K562 (cell line): ENCODE data around the gene HIF1AN. TPM values are rescaled to one million over a fixed set of nuclear protein-coding genes. Genes with fewer than 3 reads are reported as not detected.

Source experiments
- ATAC-seq: fragments of 200-7000 bp; cut with Tn5 transposase; 3 replicates; pipeline ENCODE4 v1.9.1; 2020; ENCODE audit warnings: moderate library complexity
- BruUV-seq: library from RNA; stranded (reverse); fragments of 400-500 nt; replicated peaks from 2 replicates; lab custom pipeline; 2021; lab: Mats Ljungman, UMichigan
- CTCF ChIA-PET: fragments of 300-600 bp; formaldehyde crosslinking; extraction: SDS; loops from one replicate; lab custom pipeline; 2021; ENCODE audit warnings: low intra/inter-chr PET ratio; lab: Yijun Ruan, JAX
- POLR2A ChIA-PET: fragments of 300-600, 350-650 bp; sonication (Branson Sonifier 250); formaldehyde crosslinking; extraction: SDS; loops from one replicate; lab custom pipeline; 2021; ENCODE audit warnings: antibody characterized with exemption, inconsistent platforms; lab: Yijun Ruan, JAX
- DNase-seq, 4 experiments: peaks; one replicate each; pipeline versions ENCODE4 v3.0.0 to v3.0.0-alpha.2; 2011 to 2018; ENCODE audit warnings: low spot score in 3 of 4, mixed read lengths in 3 of 4; ENCODE audit errors: extremely low read depth in 1 of 4
- FAIRE-seq: peaks from 2 replicates; lab custom pipeline; 2011; peaks lifted over from hg19 to GRCh38; lab: Jason Lieb, UNC
- H2AFZ ChIP-seq: 2 replicates; pipeline ENCODE4 v1.6.0; 2011; ENCODE audit warnings: low read depth, low read length, control low read depth, inconsistent platforms
- H3K27ac ChIP-seq: fragments of 200-600 bp; 3 replicates; pipeline ENCODE4 v1.8.0; 2011; ENCODE audit warnings: low read depth, mild to moderate bottlenecking, control low read depth, inconsistent platforms, low read length, moderate library complexity, mixed read lengths; ENCODE audit errors: extremely low read depth
- H3K27me3 ChIP-seq, 2 experiments: fragments of 300-600 bp in 1 of 2; 2 replicates in 1 of 2; 3 replicates in 1 of 2; pipeline versions ENCODE4 v1.6.0 to v1.8.0; 2011; ENCODE audit warnings: inconsistent platforms in 2 of 2, low read length in 2 of 2, mild to moderate bottlenecking in 1 of 2, mixed read lengths in 1 of 2, moderate library complexity in 1 of 2; ENCODE audit not compliant: control insufficient read depth in 2 of 2, insufficient read depth in 2 of 2
- H3K36me3 ChIP-seq: fragments of 300-600 bp; 3 replicates; pipeline ENCODE4 v1.8.0; 2011; ENCODE audit warnings: mild to moderate bottlenecking, low read length, inconsistent platforms; ENCODE audit not compliant: control insufficient read depth, insufficient read depth
- H3K4me1 ChIP-seq, 2 experiments: fragments of 200-600 bp in 1 of 2; replicated peaks in 1 of 2; 2 replicates in 1 of 2; 3 replicates in 1 of 2; pipeline versions ENCODE4 v1.5.1 to v1.8.0; 2011; ENCODE audit warnings: inconsistent platforms in 2 of 2, low read length in 2 of 2, mild to moderate bottlenecking in 1 of 2, mixed read lengths in 1 of 2, moderate library complexity in 1 of 2; ENCODE audit not compliant: control insufficient read depth in 2 of 2, insufficient read depth in 2 of 2
- H3K4me2 ChIP-seq: 2 replicates; pipeline ENCODE4 v1.6.1; 2011; ENCODE audit warnings: low read length, control low read depth, inconsistent platforms, mixed read lengths; ENCODE audit not compliant: insufficient read depth
- H3K4me3 ChIP-seq: fragments of 200-600 bp; sonication (generic), shearing (Covaris generic); 2 replicates; pipeline ENCODE4 v1.5.1; 2016; ENCODE audit warnings: control low read depth, inconsistent platforms
- H3K79me2 ChIP-seq: fragments of 200-600 bp; 3 replicates; pipeline ENCODE4 v1.8.0; 2011; ENCODE audit warnings: low read length, inconsistent platforms; ENCODE audit not compliant: control insufficient read depth, insufficient read depth
- H3K9ac ChIP-seq, 2 experiments: 2 replicates each; pipeline versions ENCODE4 v1.6.0 to v1.6.1; 2011; ENCODE audit warnings: low read depth in 2 of 2, low read length in 2 of 2, control low read depth in 1 of 2, inconsistent platforms in 1 of 2, mild to moderate bottlenecking in 1 of 2, mixed read lengths in 1 of 2; ENCODE audit not compliant: insufficient read depth in 1 of 2
- H3K9me1 ChIP-seq: one replicate; pipeline ENCODE4 v1.6.0; 2011; ENCODE audit warnings: inconsistent platforms, mild to moderate bottlenecking, low read length, moderate library complexity; ENCODE audit not compliant: control insufficient read depth, insufficient read depth
- H3K9me3 ChIP-seq: replicated peaks from 2 replicates; pipeline ENCODE4 v1.5.1; 2011; ENCODE audit warnings: low read depth, low read length, inconsistent platforms; ENCODE audit not compliant: control insufficient read depth, insufficient read depth
- H4K20me1 ChIP-seq: replicated peaks from 2 replicates; pipeline ENCODE4 v1.6.1; 2011; ENCODE audit warnings: low read length, inconsistent platforms, mixed read lengths; ENCODE audit not compliant: control insufficient read depth, insufficient read depth
- CBFA2T3 ChIP-seq: fragments of 450-650 bp; IDR thresholded peaks from 2 replicates; pipeline ENCODE4 v1.6.1; 2017
- CTCF ChIP-seq, 3 experiments: IDR thresholded peaks in 2 of 3; conservative IDR thresholded peaks in 1 of 3; 2 replicates each; pipeline ENCODE4 v1.5.1; 2011 to 2012; ENCODE audit warnings: low read length in 3 of 3, mild to moderate bottlenecking in 3 of 3, control low read depth in 2 of 3, improper control_type of control experiment in 1 of 3, inconsistent platforms in 1 of 3, low read depth in 1 of 3, mixed read lengths in 1 of 3, moderate library complexity in 1 of 3; ENCODE audit not compliant: insufficient read depth in 2 of 3
- CTCFL ChIP-seq: IDR thresholded peaks from 2 replicates; pipeline ENCODE4 v1.6.1; 2011; ENCODE audit warnings: borderline replicate concordance, low read depth, mild to moderate bottlenecking, moderate library complexity, low read length; ENCODE audit not compliant: insufficient read depth, poor library complexity, severe bottlenecking
- ZNF316 ChIP-seq: fragments of 450-650 bp; IDR thresholded peaks from 2 replicates; pipeline ENCODE4 v1.6.1; 2016
- WGBS: fragments of 100-300 bp; shearing (Covaris generic); methylation state at CpG from one replicate; pipeline ENCODE4 v1.1.6; 2016; ENCODE audit warnings: low coverage, mixed read lengths; ENCODE audit not compliant: insufficient coverage; ENCODE audit errors: missing lambda C conversion rate; 5-methylcytosine and 5-hydroxymethylcytosine counted together
- in situ Hi-C: fragments of 300-500 bp; cut with MboI; formaldehyde crosslinking; loops from 4 replicates; pipeline ENCODE4 v1.15.0; 2018; ENCODE audit warnings: inconsistent platforms, mixed read lengths
- intact Hi-C: fragments of 100-400 bp; cut with micrococcal nuclease; formaldehyde crosslinking; loops from 2 replicates; pipeline ENCODE4 v1.14.2; 2022
- polyA plus RNA-seq, 8 experiments: library from polyadenylated mRNA; depleted of rRNA in 4 of 8; stranded (reverse) in 5 of 8; unstranded in 3 of 8; fragments of >200 nt; fragmentation: Nextera tagmentation in 2 of 8; fragmentation: Illumina TruSeq in 1 of 8; extraction: Ambion mirVana in 2 of 8; extraction: Trizol in 1 of 8; gene quantifications; 2 replicates each; pipeline versions ENCODE4 v1.2.1 to v1.2.3, GENCODE V29; 2011 to 2014; ENCODE audit warnings: inconsistent platforms in 1 of 8, missing spikeins in 1 of 8
- total RNA-seq, 7 experiments: library from RNA; depleted of rRNA in 6 of 7; stranded (reverse); fragments of >200 nt in 6 of 7; fragmentation: Illumina TruSeq in 2 of 7; extraction: Trizol in 2 of 7; gene quantifications; 2 replicates each; pipeline versions ENCODE4 v1.2.1 to v1.2.3, GENCODE V29; 2011 to 2021; ENCODE audit warnings: low replicate concordance in 1 of 7

Gene HIF1AN
- total and polyA plus RNA-seq, 9 of the 15 experiments (the other 6 are each of a cell fraction or from before 2014, with no cell fraction given) = 1.2 to 16.8 (median 6.9) TPM

DNA sequence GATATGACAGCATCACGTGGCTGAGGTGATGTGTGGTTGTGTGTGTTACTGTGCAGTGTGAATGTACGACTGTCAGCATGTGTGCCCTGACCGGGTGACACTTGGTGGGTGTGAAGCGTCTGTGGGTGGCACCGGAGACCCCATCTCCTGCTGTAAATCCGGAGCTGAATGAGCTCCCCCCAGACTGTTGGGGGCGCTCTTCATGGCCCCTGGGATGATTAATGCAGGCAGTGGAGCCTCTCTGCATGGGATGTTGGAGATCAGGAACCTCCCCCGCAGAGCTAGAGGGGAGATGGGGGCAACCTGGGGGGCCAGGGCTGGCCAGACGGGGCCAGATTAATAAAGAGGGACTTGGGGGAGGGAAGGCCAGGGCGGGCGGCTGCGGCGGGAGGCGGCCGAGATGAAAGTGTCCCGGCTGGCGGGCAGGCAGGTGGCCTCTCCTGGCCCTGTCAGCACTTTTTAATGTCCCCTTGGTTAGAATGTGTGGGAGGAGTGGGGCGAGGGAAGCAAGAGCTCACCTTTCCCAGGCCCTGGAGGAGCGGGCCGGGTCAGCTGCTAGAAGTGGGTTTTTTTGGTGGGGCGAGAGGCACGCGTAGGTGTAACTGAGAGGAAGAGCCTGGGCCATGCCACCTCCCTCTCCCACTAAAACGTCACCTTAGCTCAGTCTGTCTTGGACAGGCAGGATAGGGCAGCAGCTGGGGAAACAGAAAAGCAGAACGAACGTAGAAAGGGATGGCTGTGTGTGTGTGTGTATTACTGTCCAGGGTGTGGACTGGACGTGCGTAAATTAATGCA, 34.1 kb downstream of the HIF1AN start:
- Histone ChIP-seq H3K4me2 (peak overlapping the region; percentile 58), H3K9me3 (no peaks in the 10 kb centered on the region), H3K79me2 (no peaks in the 10 kb centered on the region), H2AFZ (0 out of 2 replicates have a peak overlapping the region, but pooled peaks have one; percentile 24), H3K36me3 (no peaks in the 10 kb centered on the region), H3K27me3 (peaks cover 7 to 45% of the 10 kb centered on the region in 2 experiments; a peak in 4 of 5 replicates), H3K27ac (no peak overlapping the region), H4K20me1 (no peaks in the 10 kb centered on the region; the same call in 1 of the 2 replicates), H3K4me3 (peak overlapping the region; percentile 29), H3K4me1 (peaks cover 0 to 5% of the 10 kb centered on the region in 2 experiments; a peak in 2 of 5 replicates), H3K9ac (peak overlapping the region in 1 of 2 experiments; percentile 26; a peak in 1 of 4 replicates), H3K9me1 (no peaks in the 10 kb centered on the region)
- 27% methylated on average over 18 of the region's 28 CpGs for WGBS
- in situ Hi-C loops (loop anchor here (25.0 kb wide), 1 partner anchor 292 kb away; no protein-coding TSS in a partner anchor), intact Hi-C loops (no loop called here)
- CTCF ChIA-PET = no interaction called here
- DNase-seq = peak; percentile 17 to 29 (median 26)
- POLR2A ChIA-PET = interaction anchor here (0.6 to 1.3 kb wide), 3 partner anchors 9 to 15 kb away, joined by 3 to 4 read pairs (median 3); no protein-coding TSS in a partner anchor
- ATAC-seq = peak; percentile 71
- FAIRE-seq = no peak
- 0 out of 2 replicates have a peak, but pooled peaks have one; percentile 15 for TF ChIP-seq ZNF316
- TF ChIP-seq CTCFL = peak; percentile 54
- peak in 2 of 3 experiments; percentile 24 to 44; a peak in 2 of 6 replicates for TF ChIP-seq CTCF (IDR thresholded peaks at IDR 0.05 in 2 of 3, conservative IDR thresholded peaks at IDR 0.05 in 1 of 3; ENCODE audit: insufficient read depth in 2 of 3, low read depth in 1 of 3, low read length in 3 of 3)
- no peak for TF ChIP-seq CBFA2T3
- TF ChIP-seq, all 486 proteins: peak for 3
- no TSS peak for BruUV-seq
